GM12872 (cell line): Measurements from ENCODE around the gene ZNF496.

Experiments used
- TF ChIP-seq, protein P1 (sequence below): IDR thresholded peaks from 3 replicates; pipeline ENCODE4 v1.5.1; 2011; ENCODE audit warnings: low read depth, mild to moderate bottlenecking, low read length, moderate library complexity; ENCODE audit not compliant: insufficient read depth

ZNF496 gene

DNA sequence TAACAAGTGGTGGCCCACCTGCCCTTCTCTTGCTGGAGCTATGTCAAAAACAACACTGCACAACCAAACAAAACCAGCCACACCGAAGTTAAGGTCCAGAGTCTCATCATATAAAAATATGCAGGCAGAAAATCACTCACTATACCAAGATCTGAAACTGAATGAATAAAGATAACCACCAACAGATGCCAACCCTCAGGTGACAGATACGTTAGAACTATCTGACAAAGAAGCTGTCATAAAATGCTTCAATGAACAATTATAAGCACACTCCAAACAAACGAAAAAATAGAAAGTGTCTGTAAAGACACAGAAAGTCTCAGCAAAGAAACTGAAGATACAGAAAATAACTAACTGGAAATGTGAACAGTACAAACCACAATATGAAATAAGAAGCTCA is 14.0 kb downstream of the ZNF496 start:
- TF ChIP-seq, protein P1, sequence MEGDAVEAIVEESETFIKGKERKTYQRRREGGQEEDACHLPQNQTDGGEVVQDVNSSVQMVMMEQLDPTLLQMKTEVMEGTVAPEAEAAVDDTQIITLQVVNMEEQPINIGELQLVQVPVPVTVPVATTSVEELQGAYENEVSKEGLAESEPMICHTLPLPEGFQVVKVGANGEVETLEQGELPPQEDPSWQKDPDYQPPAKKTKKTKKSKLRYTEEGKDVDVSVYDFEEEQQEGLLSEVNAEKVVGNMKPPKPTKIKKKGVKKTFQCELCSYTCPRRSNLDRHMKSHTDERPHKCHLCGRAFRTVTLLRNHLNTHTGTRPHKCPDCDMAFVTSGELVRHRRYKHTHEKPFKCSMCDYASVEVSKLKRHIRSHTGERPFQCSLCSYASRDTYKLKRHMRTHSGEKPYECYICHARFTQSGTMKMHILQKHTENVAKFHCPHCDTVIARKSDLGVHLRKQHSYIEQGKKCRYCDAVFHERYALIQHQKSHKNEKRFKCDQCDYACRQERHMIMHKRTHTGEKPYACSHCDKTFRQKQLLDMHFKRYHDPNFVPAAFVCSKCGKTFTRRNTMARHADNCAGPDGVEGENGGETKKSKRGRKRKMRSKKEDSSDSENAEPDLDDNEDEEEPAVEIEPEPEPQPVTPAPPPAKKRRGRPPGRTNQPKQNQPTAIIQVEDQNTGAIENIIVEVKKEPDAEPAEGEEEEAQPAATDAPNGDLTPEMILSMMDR = no peak

DNA sequence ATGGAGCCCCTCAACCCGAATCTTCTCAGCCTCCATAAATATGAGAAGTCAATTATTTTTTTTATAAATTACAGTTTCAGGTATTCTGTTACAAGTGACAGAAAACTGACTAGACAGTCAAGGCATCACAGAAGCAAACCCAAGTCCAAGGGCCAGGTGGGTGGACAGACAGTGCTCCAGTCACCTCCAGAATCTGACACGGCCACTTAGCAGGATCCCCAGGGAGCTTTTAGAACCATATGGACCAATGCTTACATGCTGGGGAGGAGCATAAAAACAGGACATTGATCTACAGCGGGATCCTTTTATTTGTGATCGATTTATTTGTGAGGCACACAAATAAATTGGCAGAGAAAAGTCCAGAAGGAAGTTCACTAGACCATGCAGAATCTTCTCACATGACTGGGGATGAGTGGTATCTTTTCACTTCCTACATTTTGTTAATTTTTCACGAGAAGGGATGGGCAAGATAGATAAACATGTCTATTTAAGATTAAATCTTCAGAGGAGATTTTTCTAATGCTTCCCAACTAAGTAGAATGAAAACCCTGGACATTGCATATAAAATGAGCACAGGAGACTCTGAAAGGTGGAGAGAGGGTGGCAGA is 15.0 kb downstream of the ZNF496 start:
- TF ChIP-seq, protein P1 = no peak

DNA sequence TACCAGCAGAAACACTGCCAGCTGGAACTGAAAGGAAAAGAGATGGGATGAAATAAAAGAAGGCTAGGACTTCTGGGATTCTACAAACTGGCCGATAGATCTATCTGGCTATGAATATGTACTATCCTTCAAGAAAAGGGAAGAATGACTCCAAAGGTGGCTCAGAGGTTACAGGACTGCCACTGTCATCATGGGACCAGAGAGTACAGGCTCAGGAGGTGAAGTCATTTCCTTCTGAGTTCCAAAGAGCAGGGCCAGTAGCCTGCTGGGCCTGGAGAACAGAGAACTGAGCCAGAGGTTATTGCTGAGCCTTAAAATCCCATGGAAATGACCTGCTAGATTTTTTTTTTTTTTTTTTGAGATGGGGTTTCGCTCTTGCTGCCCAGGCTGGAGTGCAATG is 27.6 kb downstream of the ZNF496 start:
- TF ChIP-seq, protein P1 = no peak

DNA sequence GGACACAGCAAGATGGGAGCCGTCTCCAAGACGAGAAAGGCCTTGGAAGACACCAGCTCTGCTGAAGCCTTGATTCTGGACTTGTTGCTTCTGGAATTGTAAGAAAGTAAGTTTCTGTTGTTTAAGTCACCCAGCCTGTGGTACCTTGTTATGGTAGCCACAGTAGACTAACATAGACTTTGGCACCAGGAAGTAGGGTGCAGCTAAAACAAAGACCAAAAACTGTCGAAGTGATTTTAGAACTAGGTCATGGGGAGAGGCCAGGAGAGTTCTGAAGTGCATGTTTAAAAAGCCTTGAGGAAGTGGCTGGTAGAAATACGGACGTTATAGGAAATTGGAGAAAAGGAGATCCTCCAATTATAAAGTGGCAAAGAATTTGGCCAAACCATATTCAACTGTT is 28.5 kb downstream of the ZNF496 start:
- TF ChIP-seq, protein P1 = no peak

DNA sequence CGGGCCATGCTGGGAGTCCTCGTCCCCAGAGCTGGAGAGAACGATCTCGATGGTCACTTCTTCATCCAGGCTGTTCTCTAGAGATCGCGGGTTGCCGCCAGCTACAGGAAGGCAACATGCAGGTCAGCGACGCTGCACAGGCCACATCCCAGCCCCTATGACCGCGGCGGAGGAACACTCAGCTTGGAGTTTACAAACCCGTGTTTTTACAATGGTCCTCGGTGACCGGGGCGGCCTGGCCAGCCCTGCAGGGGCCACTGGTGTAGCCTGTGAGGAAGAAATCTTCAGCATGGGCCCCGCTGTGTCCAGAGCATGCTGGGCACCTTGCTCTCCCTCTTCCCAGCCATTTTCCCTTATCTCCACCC is 30.5 kb downstream of the ZNF496 start:
- TF ChIP-seq, protein P1 = no peak

DNA sequence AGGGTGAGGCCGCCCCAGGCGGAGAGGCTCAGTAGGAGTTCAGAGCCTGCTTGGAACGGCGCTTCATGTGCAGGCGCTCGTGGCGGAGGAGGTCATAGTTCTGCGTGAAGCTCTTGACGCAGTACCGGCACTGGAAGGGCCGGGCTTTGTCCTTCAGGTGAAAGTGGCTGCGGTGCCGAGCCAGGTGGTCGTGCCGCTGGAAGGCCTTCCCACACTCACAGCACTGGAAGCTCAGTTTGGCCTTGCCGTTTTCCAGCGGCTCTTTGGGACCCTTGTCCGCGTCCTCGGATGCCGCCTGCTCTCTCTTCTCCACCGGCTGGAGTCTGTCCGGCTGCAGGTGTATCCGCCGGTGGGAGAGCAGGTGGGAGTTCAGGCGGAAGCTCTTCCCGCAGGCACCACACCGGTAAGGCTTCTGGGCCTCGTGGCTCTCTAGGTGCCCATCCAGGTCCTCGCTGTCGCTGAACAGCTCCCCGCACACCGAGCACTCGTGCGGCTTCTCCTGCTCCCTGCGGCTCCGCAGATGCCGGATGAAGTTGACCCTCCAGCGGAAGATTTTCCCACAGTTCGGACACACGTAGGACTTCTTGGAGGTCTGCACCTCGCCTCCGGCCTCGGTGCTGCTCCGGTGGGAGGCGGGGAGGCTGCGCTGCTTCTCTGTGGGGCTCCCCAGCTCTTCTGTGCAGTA is 31.0 kb downstream of the ZNF496 start:
- TF ChIP-seq, protein P1 = no peak

DNA sequence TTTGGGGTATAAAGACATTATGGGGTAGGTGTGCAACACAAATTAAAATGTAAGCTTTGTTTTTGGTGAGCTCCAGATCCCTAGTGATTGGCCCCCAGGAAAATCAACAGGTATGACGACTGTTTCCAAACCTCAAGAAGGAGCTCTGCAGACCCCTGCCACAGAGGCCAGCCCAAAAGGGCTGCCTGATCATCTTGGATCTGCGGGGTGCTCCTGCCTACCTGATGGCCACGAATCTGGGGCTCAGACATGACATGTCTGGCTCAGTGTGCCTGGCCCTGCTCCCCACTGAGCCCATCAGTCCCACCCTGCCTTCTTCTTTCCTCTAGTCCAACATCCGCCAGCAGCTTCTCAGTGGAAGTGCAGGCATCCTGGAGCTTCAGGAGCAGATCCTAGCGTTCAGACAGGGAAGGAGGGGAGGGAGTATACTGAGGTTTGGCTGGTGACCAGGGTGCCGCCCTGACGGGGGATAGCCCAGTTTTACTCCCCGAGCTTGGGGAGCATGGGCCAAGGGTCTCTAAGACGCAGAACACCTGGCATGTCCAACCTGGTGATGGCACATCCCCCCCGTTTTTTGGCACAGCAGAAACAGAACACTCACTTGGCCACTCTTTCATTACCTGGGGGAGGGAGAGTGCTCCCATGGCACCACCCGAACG is 31.8 kb downstream of the ZNF496 start:
- TF ChIP-seq, protein P1 = no peak
